Neuron (in vitro differentiated cells): ENCODE measurements around the gene PIGP.
"Not testable (repeated sequence)": the region's sequence is repeated elsewhere in the genome, so short reads cannot be mapped to it uniquely, and the experiment has no call there.

Source experiments
- H2AFZ ChIP-seq: one replicate; pipeline ENCODE4 v1.6.1; 2013; ENCODE audit warnings: low read depth, mild to moderate bottlenecking, inconsistent platforms, low read length, moderate library complexity
- H3K27me3 ChIP-seq: one replicate; pipeline ENCODE4 v1.6.1; 2013; ENCODE audit warnings: low read length; ENCODE audit not compliant: insufficient read depth
- H3K36me3 ChIP-seq: one replicate; pipeline ENCODE4 v1.6.1; 2013; ENCODE audit warnings: low read length; ENCODE audit not compliant: insufficient read depth
- H3K4me1 ChIP-seq: one replicate; pipeline ENCODE4 v1.6.1; 2013; ENCODE audit warnings: low read length; ENCODE audit not compliant: insufficient read depth
- H3K4me3 ChIP-seq: 2 replicates; pipeline ENCODE4 v1.5.1; 2013; ENCODE audit warnings: mild to moderate bottlenecking, low read length, moderate library complexity
- H3K9me3 ChIP-seq: one replicate; pipeline ENCODE4 v1.6.1; 2013; ENCODE audit warnings: low read length

Gene PIGP

DNA sequence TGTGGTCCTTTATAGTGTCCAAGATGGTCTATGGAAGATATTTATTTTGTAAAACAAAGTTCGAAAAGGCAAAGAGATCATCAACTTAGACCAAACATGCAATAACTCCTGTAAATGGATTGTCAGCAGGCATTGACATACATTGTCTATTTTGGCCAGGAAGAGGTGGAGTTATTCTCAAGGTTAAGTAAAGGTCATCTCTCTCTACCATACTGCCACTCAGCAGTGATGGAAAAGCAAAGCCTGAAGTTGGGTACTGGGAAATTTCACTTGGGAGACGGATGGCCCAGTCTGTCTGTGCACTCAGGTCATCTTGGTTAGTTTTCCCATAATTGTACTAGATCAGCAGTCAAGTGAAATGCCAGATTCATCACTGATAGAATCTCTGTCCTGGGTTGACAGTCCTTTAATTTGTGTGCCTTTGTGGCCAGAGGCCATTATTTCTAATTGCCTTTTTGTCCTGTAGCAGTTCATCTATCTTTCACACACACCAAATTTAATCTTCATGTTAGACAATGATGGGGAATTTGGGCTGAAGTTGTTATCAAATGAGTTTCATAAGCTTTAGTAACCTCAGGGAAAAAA lies 17.5 kb downstream of the PIGP start:
- H3K4me3 ChIP-seq: no peak overlapping the region

DNA sequence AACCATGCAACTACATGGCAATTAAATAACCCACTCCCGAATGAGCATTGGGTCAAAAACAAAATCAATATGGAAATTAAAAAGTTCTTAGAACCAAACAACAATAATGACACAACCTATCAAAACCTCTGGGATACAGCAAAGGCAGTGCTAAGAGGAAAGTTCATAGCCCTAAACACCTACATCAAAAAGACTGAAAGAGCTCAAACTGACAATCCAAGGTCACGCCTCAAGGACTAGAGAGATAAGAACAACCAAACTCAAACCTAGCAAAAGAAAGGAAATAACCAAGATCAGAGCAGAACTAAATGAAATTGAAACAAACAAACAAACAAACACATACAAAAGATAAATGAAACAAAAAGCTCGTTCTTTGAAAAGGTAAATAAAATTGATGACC lies 23.1 kb downstream of the PIGP start:
- H3K4me3 ChIP-seq, H3K4me1 ChIP-seq, H3K36me3 ChIP-seq, H2AFZ ChIP-seq, H3K9me3 ChIP-seq, H3K27me3 ChIP-seq: not testable (repeated sequence)

More for the DNA sequence above, 17.5 kb downstream of the PIGP start:
- peaks cover 8% of the 10 kb centered on the region for H3K4me1 ChIP-seq
- H2AFZ ChIP-seq: no peak overlapping the region
- H3K36me3 ChIP-seq: no peaks in the 10 kb centered on the region
- H3K9me3 ChIP-seq: peaks cover 5% of the 10 kb centered on the region
- no peaks in the 10 kb centered on the region for H3K27me3 ChIP-seq

DNA sequence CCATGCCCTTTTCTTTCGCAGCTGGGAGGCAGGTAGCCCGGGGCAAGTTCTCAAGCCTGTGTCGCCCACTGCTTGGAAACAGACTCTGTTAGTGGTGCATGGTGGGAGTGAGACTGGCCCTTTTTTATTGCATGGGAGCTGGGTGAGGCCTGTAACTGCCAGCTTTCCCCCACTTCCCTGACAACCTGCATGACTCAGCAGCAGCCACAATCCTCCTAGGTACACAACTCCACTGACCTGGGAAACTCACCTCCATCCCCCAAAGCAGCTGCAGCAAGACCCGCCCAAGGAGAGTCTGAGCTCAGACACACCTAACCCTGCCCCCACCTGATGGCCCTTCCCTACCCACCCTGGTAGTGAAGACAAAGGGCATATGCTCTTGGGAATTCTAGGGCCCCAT lies 25.8 kb downstream of the PIGP start:
- Histone ChIP-seq H3K36me3 (no peaks in the 10 kb centered on the region), H3K27me3 (no peaks in the 10 kb centered on the region), H2AFZ (no peak overlapping the region), H3K9me3 (no peaks in the 10 kb centered on the region), H3K4me3 (no peak overlapping the region), H3K4me1 (no peaks in the 10 kb centered on the region)

DNA sequence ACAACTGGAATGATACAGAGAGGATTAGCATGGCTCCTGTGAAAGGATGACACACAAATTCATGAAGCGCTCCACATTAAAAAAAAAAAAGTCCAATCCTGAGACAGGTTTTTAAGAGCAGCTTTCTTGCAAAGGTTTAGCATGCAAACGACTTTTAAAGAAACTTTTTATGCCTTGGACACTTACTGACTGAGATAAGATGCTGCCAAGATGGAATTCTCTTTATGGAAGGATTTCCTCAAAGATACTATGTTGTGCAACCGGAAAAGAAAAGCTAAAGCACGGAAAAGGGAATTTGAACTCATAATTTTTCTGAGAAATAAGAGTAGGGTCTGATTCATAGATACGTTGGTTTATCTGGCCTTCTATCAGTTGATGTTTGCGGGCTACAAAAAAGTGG lies 27.3 kb downstream of the PIGP start:
- Histone ChIP-seq H2AFZ (no peak overlapping the region), H3K36me3 (no peaks in the 10 kb centered on the region), H3K4me1 (no peaks in the 10 kb centered on the region), H3K9me3 (no peaks in the 10 kb centered on the region), H3K27me3 (no peaks in the 10 kb centered on the region), H3K4me3 (no peak overlapping the region)

DNA sequence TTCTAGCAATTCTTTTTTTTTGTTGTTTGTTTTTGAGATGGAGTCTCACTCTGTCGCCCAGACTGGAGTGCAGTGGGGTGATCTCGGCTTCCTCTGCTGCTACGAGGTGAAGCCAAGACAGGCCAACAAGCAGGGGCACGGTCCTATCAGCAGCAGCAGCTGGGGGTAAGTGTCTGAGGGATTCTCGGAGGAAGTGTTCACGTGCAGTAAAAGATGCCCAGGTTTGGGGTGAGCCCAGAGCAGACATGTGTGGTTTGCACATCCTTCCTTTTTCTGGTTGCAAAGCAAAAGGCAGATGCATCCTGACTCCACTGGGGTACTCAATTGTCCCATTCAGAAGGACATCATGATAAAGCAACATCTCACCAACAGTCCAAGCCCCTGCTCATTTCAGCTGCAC lies 27.7 kb downstream of the PIGP start:
- Histone ChIP-seq H3K27me3 (no peaks in the 10 kb centered on the region), H3K4me1 (no peaks in the 10 kb centered on the region), H3K9me3 (no peaks in the 10 kb centered on the region), H3K4me3 (no peak overlapping the region), H2AFZ (no peak overlapping the region), H3K36me3 (no peaks in the 10 kb centered on the region)

DNA sequence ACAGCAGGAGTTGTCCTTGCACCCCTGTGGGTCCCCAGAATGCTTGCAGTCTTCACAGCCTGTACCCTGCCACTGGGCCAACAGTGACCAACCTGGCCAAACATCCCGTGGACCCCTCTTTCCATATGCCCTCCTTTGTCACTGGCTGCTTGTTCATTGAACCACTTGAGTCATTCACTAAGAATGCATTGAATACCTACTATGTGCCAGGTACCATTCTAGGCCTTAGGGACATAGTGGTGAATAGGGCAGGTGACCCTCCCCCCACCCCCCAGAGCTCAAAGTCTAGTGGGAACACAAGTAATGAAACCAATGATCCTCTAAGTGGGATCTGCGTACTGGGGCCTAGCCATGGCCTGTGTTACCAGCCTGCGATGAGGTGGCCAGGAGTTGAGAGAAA lies 28.2 kb downstream of the PIGP start:
- Histone ChIP-seq H3K4me3 (no peak overlapping the region), H3K27me3 (no peaks in the 10 kb centered on the region), H3K36me3 (no peaks in the 10 kb centered on the region), H3K9me3 (no peaks in the 10 kb centered on the region), H3K4me1 (peaks cover 1% of the 10 kb centered on the region), H2AFZ (no peak overlapping the region)

DNA sequence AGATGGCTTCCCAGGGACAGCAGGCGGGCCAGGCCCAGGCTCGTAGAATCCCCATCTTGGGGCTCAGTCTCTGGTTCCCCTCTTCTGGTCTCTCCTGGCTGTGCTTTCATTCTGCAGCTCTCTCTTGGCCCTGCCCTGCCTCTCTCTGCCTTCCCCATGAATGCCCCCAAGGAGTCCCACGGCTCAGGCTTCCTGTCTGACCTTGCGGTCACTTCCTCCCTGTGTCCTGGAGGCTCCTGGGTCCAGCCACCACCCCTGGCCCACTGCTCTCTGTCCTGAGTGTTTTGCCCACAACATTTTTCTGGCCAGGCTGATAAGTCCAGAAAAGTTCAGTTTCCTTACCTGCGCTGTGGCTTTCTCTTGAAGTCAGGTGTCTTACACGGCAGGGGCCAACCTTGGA lies 29.1 kb downstream of the PIGP start:
- H3K27me3 ChIP-seq: no peaks in the 10 kb centered on the region
- H3K9me3 ChIP-seq: no peaks in the 10 kb centered on the region
- no peak overlapping the region for H2AFZ ChIP-seq
- H3K4me3 ChIP-seq: no peak overlapping the region
- H3K4me1 ChIP-seq: peaks cover 7% of the 10 kb centered on the region
- no peaks in the 10 kb centered on the region for H3K36me3 ChIP-seq

DNA sequence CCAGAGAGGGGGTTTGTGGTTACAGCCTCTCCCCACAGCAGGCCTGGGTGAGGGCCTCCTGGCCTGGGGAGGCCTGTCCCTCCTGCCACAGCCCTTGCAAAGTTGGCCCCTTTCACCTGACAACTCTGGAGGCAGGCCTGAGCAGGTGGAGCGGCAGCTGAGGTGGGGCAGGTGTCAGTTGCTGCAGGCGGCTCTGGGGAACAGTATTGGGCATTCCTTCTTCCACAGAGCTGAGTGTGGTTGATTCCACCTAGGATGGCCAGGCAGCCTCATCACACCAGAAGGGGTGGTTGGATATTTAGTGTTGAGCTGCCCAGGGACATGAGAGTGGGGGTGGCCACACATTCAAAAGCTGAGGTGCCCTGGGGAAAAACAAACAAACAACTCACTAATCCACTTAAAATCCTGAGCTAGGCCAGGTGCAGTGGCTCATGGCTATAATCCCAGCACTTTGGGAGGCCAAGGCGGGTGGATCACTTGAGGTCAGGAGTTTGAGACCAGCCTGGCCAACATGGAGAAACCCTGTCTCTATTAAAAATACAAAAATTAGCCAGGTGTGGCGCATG lies 31.1 kb downstream of the PIGP start:
- H3K36me3 ChIP-seq: no peaks in the 10 kb centered on the region
- no peaks in the 10 kb centered on the region for H3K9me3 ChIP-seq
- H3K4me1 ChIP-seq: peaks cover 7% of the 10 kb centered on the region
- no peak overlapping the region for H2AFZ ChIP-seq
- no peaks in the 10 kb centered on the region for H3K27me3 ChIP-seq
- H3K4me3 ChIP-seq: no peak overlapping the region

DNA sequence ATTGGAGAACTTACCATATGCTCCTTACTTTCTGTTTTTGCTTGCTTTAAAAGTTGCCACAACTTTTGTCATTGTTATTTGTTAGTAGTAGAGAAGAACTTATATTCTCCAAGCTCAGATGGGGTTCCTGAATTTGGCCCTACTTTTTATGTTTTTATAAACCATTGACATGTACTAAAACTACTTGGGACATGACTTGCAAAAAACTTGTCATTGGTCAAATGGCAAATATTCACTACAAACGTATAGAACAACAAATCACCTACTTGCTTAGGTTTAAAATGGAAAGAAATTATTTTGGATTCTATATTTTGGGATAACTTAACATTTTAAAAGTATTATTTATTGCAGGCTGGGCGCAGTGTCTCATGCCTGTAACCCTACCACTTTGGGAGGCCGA lies 32.7 kb downstream of the PIGP start:
- H2AFZ ChIP-seq: no peak overlapping the region
- no peaks in the 10 kb centered on the region for H3K9me3 ChIP-seq
- H3K4me1 ChIP-seq: peaks cover 7% of the 10 kb centered on the region
- H3K27me3 ChIP-seq: no peaks in the 10 kb centered on the region
- H3K36me3 ChIP-seq: no peaks in the 10 kb centered on the region
- H3K4me3 ChIP-seq: no peak overlapping the region

DNA sequence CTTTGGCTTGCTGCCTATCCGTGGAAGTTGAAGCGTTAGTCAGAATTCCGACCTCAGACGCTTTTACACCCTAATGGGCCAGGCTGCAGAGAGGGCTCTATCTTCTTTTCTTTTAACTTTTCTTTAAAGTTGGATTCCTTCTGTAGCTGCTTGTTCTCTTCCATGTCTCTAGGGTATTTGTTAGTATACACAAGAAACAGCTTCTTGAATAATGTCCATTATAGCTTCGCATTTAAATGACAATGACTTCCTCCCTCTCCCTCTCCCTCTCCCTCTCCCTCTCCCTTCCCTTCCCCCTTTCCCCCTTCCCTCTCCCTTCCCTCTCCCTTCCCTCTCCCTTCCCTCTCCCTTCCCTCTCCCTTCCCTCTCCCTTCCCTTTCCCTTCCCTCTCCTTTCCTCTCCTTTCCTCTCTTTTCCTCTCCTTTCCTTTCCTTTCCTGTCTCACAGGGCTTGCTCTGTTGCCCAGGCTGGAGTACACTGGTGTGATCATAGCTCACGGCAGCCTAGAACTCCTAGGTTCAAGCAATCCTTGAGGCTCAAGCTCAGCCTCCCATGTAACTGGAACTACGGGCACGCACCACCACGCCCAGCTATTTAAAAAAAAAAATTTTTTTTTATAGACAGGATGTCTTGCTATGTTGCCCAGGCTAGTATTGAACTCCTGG lies 33.3 kb downstream of the PIGP start:
- Histone ChIP-seq H3K36me3 (no peaks in the 10 kb centered on the region), H3K9me3 (no peaks in the 10 kb centered on the region), H2AFZ (no peak overlapping the region), H3K27me3 (no peaks in the 10 kb centered on the region), H3K4me1 (peaks cover 7% of the 10 kb centered on the region), H3K4me3 (no peak overlapping the region)

DNA sequence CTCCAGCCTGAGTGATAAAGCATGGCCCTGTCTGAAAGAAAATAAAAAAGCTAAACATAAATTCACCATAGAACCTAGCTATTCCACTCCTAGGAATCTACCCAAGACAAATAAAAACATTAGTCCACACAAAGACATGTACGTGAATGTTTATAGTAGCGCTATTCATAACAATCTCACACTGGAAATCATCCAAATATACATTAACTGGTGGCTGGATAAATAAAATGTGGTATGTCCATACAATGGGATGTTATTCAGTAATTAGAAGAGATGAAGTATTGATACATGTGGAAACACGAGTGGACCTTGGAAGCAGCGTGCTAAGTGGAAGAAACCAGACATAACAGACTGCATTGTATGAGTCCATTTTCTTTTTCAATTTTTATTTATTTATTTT lies 36.7 kb downstream of the PIGP start:
- H3K4me3 ChIP-seq: no peak overlapping the region
- H3K9me3 ChIP-seq: no peaks in the 10 kb centered on the region
- peaks cover 7% of the 10 kb centered on the region for H3K4me1 ChIP-seq
- no peaks in the 10 kb centered on the region for H3K36me3 ChIP-seq
- no peaks in the 10 kb centered on the region for H3K27me3 ChIP-seq
- H2AFZ ChIP-seq: no peak overlapping the region

DNA sequence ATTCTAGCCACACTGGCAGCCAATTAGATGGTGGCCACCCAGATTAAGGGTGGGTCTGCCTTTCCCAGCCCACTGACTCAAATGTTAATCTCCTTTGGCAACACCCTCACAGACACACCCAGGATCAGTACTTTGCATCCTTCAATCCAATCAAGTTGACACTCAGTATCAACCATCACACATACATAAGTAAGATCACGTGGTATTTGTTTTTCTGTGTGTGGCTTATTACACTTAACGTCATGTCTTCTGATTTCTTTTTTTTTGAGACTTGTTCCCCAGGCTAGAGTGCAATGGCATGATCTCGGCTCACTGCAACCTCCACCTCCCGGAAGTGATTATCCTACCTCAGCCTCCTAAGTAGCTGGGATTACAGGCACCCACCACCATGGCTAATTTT lies 38.5 kb downstream of the PIGP start:
- H3K9me3 ChIP-seq, H3K36me3 ChIP-seq, H2AFZ ChIP-seq, H3K4me3 ChIP-seq, H3K27me3 ChIP-seq, H3K4me1 ChIP-seq: not testable (repeated sequence)

DNA sequence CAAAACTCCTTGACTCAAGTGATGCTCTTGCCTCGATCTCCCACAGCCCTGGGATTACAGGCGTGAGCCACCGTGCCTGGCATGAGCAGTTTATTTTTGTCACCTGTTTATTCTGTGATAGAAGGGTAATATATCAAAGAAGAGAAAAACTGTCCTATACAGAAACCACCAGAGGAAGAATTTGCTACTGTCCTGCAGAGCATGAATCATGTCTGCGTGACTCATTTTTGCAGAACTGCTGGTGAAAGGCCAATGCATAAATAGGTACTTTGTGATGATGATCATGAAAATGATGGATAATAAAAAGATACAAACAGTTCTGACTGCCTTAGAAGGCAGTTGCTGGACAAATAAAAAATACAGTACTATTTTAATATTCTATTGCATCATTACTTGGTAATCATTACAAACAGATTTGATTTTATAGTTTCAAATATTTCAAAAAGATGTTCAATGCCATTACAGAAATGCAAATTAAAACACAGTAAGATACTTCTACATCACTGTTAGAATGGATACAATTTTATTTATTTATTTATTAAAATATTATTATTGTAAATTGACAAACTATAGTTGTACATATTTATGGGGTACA lies 39.9 kb downstream of the PIGP start:
- peaks cover 4% of the 10 kb centered on the region for H3K4me1 ChIP-seq
- H3K4me3 ChIP-seq: no peak overlapping the region
- H2AFZ ChIP-seq: no peak overlapping the region

More for the DNA sequence above, 39.9 kb downstream of the PIGP start:
- no peaks in the 10 kb centered on the region for H3K9me3 ChIP-seq
- H3K36me3 ChIP-seq: no peaks in the 10 kb centered on the region
- H3K27me3 ChIP-seq: no peaks in the 10 kb centered on the region
